Mesodermal cell (in vitro differentiated cells): ENCODE measurements around the gene PCYT2.

Experiments
- H3K27ac ChIP-seq: 2 replicates; pipeline ENCODE4 v1.7.0; 2013; ENCODE audit warnings: mild to moderate bottlenecking, low read depth, low read length, moderate library complexity; ENCODE audit not compliant: severe bottlenecking
- H3K36me3 ChIP-seq: 2 replicates; pipeline ENCODE4 v1.7.1; 2013; ENCODE audit warnings: mild to moderate bottlenecking, low read length, moderate library complexity; ENCODE audit not compliant: control insufficient read depth, insufficient read depth
- H3K4me1 ChIP-seq: one replicate; pipeline ENCODE4 v1.7.1; 2013; ENCODE audit warnings: mild to moderate bottlenecking, low read length; ENCODE audit not compliant: insufficient read depth, control insufficient read depth, poor library complexity, severe bottlenecking
- H3K4me3 ChIP-seq: 2 replicates; pipeline ENCODE4 v1.7.0; 2013; ENCODE audit warnings: low read length, control low read depth, mild to moderate bottlenecking; ENCODE audit not compliant: insufficient read depth, poor library complexity, severe bottlenecking; ENCODE audit errors: extremely low read depth
- H3K9me3 ChIP-seq: 2 replicates; pipeline ENCODE4 v1.7.1; 2013; ENCODE audit warnings: mild to moderate bottlenecking, low read length, moderate library complexity; ENCODE audit not compliant: control insufficient read depth
- WGBS, 2 experiments: methylation state at CpG; one replicate each; pipeline ENCODE4 v1.1.5; 2013; ENCODE audit warnings: missing lambda C conversion rate in 2 of 2; ENCODE audit not compliant: insufficient coverage in 2 of 2; 5-methylcytosine and 5-hydroxymethylcytosine counted together

PCYT2 gene

GRCh38 chr17:81890447-81891302 lies 20.5 kb downstream of the PCYT2 start:
- 14 to 15% methylated on average over 41 to 45 of the region's 69 CpGs for WGBS, 2 experiments
- Histone ChIP-seq H3K27ac (peak overlapping the region; percentile 72), H3K4me3 (peak overlapping the region; percentile 89), H3K9me3 (no peaks in the 10 kb centered on the region), H3K36me3 (peaks cover 69% of the 10 kb centered on the region), H3K4me1 (peaks cover 10% of the 10 kb centered on the region)

- Histone ChIP-seq H3K27ac (no peak overlapping the region), H3K36me3 (peaks cover 71% of the 10 kb centered on the region), H3K9me3 (no peaks in the 10 kb centered on the region), H3K4me1 (peaks cover 10% of the 10 kb centered on the region), H3K4me3 (peak overlapping the region; percentile 89)
- WGBS, 2 experiments, result 91 to 96% methylated on average over 7 to 8 of the region's 9 CpGs
Observed at GRCh38 chr17:81889602-81890001, 21.6 kb downstream of the PCYT2 start.

DNA sequence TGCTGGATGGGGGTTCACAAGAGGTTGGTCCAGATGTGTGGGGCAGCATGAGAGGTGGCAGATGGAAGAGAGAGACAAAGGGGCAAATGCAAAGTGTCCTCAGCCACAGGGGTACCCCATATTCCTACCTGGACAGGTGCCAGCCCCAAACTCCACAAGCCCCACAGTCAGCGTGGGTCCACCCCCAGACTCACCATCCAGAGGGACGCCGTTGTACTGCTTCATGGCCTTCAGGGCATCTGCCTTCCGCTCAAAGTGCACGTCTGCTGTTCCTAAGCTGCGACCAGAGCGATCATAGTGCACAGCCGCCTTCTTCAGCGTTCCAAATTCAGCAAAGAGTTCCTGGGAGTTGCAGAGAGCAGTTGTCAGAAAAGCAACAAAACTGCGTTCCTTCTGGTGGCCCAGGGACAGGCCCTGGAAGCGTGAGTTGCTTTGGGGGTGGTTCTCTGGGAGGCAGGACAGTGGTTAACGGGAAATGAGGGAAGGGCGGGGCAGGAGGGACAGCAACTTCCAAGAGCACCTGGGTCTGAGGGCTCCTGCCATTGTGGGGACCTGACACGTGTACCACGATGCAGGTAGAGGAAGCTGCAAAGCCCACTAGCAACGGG lies 22.1 kb downstream of the PCYT2 start:
- no peaks in the 10 kb centered on the region for H3K9me3 ChIP-seq
- peaks cover 10% of the 10 kb centered on the region for H3K4me1 ChIP-seq
- peaks cover 71% of the 10 kb centered on the region for H3K36me3 ChIP-seq
- peak overlapping the region; percentile 89 for H3K4me3 ChIP-seq
- 96 to 97% methylated on average over 13 to 16 of the region's 16 CpGs for WGBS, 2 experiments
- no peak overlapping the region for H3K27ac ChIP-seq

- H3K4me3 ChIP-seq, result no peak overlapping the region
- no peak overlapping the region for H3K27ac ChIP-seq
- peaks cover 71% of the 10 kb centered on the region for H3K36me3 ChIP-seq
- WGBS, 2 experiments, result 97% methylated on average over 36 to 42 of the region's 44 CpGs
- peaks cover 10% of the 10 kb centered on the region for H3K4me1 ChIP-seq
- no peaks in the 10 kb centered on the region for H3K9me3 ChIP-seq
Observed at GRCh38 chr17:81888105-81888987, 22.9 kb downstream of the PCYT2 start.

DNA sequence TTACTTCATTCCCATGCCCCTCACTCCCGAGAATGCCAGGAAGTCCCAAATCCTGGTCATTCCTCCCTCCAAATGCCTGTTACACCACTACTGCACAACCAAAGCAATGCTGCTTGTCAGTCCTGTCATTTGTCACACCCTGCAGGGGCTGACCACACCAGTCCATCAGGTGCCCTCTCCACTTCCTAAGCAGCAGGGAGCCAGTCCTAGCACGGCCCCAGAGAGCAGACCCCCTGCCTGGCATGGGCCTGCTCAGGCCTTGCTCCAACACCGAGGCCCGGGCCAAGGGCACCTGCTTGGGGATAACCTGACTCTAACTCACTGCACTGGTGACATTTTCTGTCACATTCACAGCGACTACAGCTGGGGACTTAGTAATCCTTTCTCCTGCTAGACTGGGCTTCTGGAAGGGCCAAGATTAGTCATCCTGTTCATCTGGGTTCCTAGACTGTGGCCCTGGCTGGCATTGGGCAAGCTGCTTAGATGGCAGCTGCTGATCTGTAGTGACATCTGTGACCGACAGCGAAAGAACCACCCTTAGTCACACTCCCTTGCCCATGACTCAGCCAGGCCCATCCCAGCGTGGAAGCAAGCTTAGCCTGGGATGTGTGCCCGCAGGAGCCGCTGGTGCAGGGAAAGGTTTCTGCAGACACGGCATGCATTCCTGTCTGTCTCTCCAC lies 25.2 kb downstream of the PCYT2 start:
- Histone ChIP-seq H3K4me3 (no peak overlapping the region), H3K4me1 (peaks cover 10% of the 10 kb centered on the region), H3K9me3 (no peaks in the 10 kb centered on the region), H3K27ac (no peak overlapping the region), H3K36me3 (peaks cover 92% of the 10 kb centered on the region)
- 92 to 99% methylated on average over 11 of the region's 11 CpGs for WGBS, 2 experiments

GRCh38 chr17:81885454-81885853 lies 25.7 kb downstream of the PCYT2 start:
- no peak overlapping the region for H3K27ac ChIP-seq
- no peaks in the 10 kb centered on the region for H3K9me3 ChIP-seq
- peaks cover 96% of the 10 kb centered on the region for H3K36me3 ChIP-seq
- H3K4me3 ChIP-seq, result no peak overlapping the region
- 94 to 97% methylated on average over 10 of the region's 10 CpGs for WGBS, 2 experiments
- peaks cover 10% of the 10 kb centered on the region for H3K4me1 ChIP-seq

DNA sequence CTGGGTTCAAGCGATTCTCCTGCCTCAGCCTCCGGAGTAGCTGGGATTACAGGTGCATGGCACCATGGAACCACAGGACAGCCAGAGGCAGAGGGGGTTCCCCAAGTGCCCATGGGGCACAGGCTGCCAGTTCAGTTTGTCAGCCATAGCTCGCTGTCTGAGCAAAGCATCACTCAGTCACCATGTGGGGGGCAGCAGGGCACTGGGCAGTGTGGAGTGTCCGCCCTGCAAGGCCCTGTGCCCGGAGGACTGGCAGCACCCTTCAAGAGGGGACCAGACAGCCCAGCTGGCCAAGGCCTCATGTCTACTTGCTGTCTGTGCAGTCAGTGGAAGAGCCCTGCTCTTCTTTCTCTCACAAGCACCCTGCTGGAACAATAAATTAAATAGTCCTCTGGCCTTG lies 26.2 kb downstream of the PCYT2 start:
- WGBS, 2 experiments, result 98% methylated on average over 5 of the region's 5 CpGs
- Histone ChIP-seq H3K27ac (no peak overlapping the region), H3K4me1 (peaks cover 6% of the 10 kb centered on the region), H3K36me3 (peaks cover 96% of the 10 kb centered on the region), H3K4me3 (no peak overlapping the region), H3K9me3 (no peaks in the 10 kb centered on the region)

DNA sequence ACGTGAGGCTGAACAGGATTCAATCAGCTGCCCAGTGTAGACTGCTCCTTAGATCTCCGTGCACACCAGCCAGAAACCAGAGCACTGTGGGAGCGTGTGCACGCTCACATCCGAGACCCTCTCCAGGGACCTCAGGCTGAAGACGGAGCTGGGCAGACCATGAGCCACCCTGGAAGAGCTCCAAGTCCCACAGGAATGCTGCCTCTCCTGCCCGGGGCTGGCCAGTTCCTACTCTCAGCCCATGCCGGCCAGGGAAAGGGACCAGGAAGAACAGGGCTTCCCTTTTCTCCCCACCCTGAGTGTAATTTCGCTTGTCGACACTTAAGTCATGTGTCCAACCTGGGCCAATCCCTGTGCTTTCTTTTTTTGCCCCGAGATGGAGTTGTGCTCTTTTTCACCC lies 26.7 kb downstream of the PCYT2 start:
- no peak overlapping the region for H3K27ac ChIP-seq
- H3K4me3 ChIP-seq, result no peak overlapping the region
- H3K36me3 ChIP-seq, result peaks cover 96% of the 10 kb centered on the region
- WGBS, 2 experiments, result 94 to 96% methylated on average over 11 of the region's 11 CpGs
- H3K9me3 ChIP-seq, result no peaks in the 10 kb centered on the region
- peaks cover 2% of the 10 kb centered on the region for H3K4me1 ChIP-seq

GRCh38 chr17:81879121-81879520 lies 32.1 kb downstream of the PCYT2 start:
- H3K9me3 ChIP-seq, result no peaks in the 10 kb centered on the region
- WGBS, 2 experiments, result 96 to 100% methylated on average over 4 to 5 of the region's 5 CpGs
- H3K4me1 ChIP-seq, result no peaks in the 10 kb centered on the region
- no peak overlapping the region for H3K27ac ChIP-seq
- peaks cover 67% of the 10 kb centered on the region for H3K36me3 ChIP-seq
- H3K4me3 ChIP-seq, result no peak overlapping the region

DNA sequence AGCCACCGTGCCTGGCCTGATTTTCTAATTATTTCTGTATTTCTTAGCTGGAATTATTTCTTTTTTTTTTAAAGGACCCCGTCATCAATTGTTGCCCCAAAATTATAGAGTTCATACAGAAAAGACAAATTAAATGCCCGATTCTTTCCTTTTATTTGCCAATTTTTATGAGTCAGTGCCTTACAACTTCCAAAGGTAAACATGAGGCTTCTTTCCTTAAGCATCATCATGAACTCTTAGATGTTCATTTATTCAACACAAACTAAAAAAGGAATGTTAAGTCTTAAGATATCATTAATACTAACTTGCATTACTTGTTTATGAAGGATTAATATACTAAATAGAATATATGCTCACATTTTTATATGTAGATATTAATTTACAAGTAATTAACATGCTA lies 32.9 kb downstream of the PCYT2 start:
- Histone ChIP-seq H3K36me3 (peaks cover 58% of the 10 kb centered on the region), H3K9me3 (no peaks in the 10 kb centered on the region)
- 100% methylated on average over 1 of the region's 3 CpGs; no CpG with 5 or more reads in 1 of the 2 experiments for WGBS, 2 experiments

More for the DNA sequence above, 32.9 kb downstream of the PCYT2 start:
- Histone ChIP-seq H3K4me1 (no peaks in the 10 kb centered on the region), H3K27ac (no peak overlapping the region), H3K4me3 (no peak overlapping the region)
